Adrenal gland (tissue), 12 donors: Measurements from ENCODE around the gene TRIM38. TPM values are rescaled to one million over a fixed set of nuclear protein-coding genes. Genes with fewer than 3 reads are reported as not detected.
A peak's percentile ranks its signal among the peaks of the same experiment; 100 is the strongest.

ENCODE experiments used
- DNase-seq, 7 donors: peaks; one replicate each; pipeline ENCODE4 v3.0.0-alpha.2; 2019 to 2020
- H3K27ac ChIP-seq, 5 donors: fragments of 200-600 bp; sonication (generic) in 4 of 5; 1 replicate in 3 of 5; 2 replicates in 2 of 5; pipeline versions ENCODE4 v1.5.1 to v1.8.0; 2016 to 2020; ENCODE audit warnings: mild to moderate bottlenecking in 1 of 5
- H3K27me3 ChIP-seq: fragments of 200-600 bp; 2 replicates; pipeline ENCODE4 v1.8.0; 2021
- H3K36me3 ChIP-seq, 2 donors: fragments of 200-600 bp; replicated peaks in 1 of 2; 1 replicate in 1 of 2; 2 replicates in 1 of 2; pipeline versions ENCODE4 v1.5.1 to v1.8.0; 2018 to 2022
- H3K4me1 ChIP-seq, 2 donors: fragments of 200-600 bp; replicated peaks in 1 of 2; 1 replicate in 1 of 2; 2 replicates in 1 of 2; pipeline versions ENCODE4 v1.5.1 to v1.8.0; 2018 to 2021
- H3K4me3 ChIP-seq, 4 donors: fragments of 200-600 bp; sonication (generic) in 3 of 4; one replicate each; pipeline ENCODE4 v1.5.1; 2016 to 2018
- H3K9me3 ChIP-seq, 3 donors: fragments of 200-600 bp; sonication (generic) in 1 of 3; replicated peaks in 1 of 3; 1 replicate in 2 of 3; 2 replicates in 1 of 3; pipeline versions ENCODE4 v1.5.1 to v1.8.0; 2016 to 2021
- CTCF ChIP-seq, 6 experiments: fragments of 450-650 bp in 4 of 6; fragments of 200-600 bp in 2 of 6; sonication (generic) in 1 of 6; IDR thresholded peaks; 1 replicate in 5 of 6; 2 replicates in 1 of 6; pipeline versions ENCODE4 v1.5.1 to v1.8.0; 2016 to 2021; ENCODE audit warnings: antibody characterized with exemption in 6 of 6, mild to moderate bottlenecking in 2 of 6, moderate library complexity in 1 of 6
- POLR2A ChIP-seq, 2 donors: fragments of 450-650 bp; IDR thresholded peaks; one replicate each; pipeline ENCODE4 v1.6.1; 2017; ENCODE audit warnings: antibody characterized with exemption in 2 of 2, mild to moderate bottlenecking in 2 of 2, moderate library complexity in 1 of 2
- WGBS, 4 donors: extraction: QIAGEN DNeasy Blood & Tissue Kit in 2 of 4; methylation state at CpG; one replicate each; pipeline versions ENCODE4 v1.1.5 to v1.1.7; 2013 to 2017; 5-methylcytosine and 5-hydroxymethylcytosine counted together
- intact Hi-C, 2 donors: fragments of 100-400 bp; cut with DNase I; formaldehyde crosslinking; loops; one replicate each; pipeline versions ENCODE4 v1.14.1 to v1.15.0; 2022 to 2023
- polyA plus RNA-seq, 3 donors: library from polyadenylated mRNA; stranded (reverse); fragments of 200-250 nt in 2 of 3; fragments of 350-450 nt in 1 of 3; fragmentation: Illumina TruSeq in 1 of 3; extraction: RNeasy Lipid Tissue Mini Kit (QIAGEN cat#74804) in 1 of 3; gene quantifications; one replicate each; pipeline ENCODE4 v1.2.3, GENCODE V29; 2013 to 2014
- total RNA-seq, 9 donors: library from RNA; depleted of rRNA in 4 of 9; stranded (reverse); fragments of >200 nt in 4 of 9; fragments of 120-200 nt in 1 of 9; fragmentation: NEBNext Ultra II Directional in 1 of 9; extraction: Animal tissue kit (Norgen Biotek cat#: 25700) in 1 of 9; gene quantifications; one replicate each; pipeline versions ENCODE4 v1.1.0 to v1.2.4, GENCODE V29; 2013 to 2023
- donor health status: healthy with polysubstance abuse.
- donor health status: Bipolar disorder and iron deficiency.
- donor health status: DM: yes; HTN: yes; CAD: no.
- donor health status: DM: no; HTN: no; CAD: no.
- donor health status: DM: no; HTN: no; CAD: no.
- donor health status: DM: yes; HTN: yes; CAD: no.

Gene TRIM38
- total and polyA plus RNA-seq, 12 donors, result 5.7 to 15.6 (median 9.8) TPM

- H3K9me3 ChIP-seq, result no peaks in the 10 kb centered on the region
- intact Hi-C loops, result no loop called here
- H3K36me3 ChIP-seq, result no peaks in the 10 kb centered on the region
- WGBS, 4 donors, result 64 to 73% (median 70%) methylated on average over 3 of the region's 3 CpGs
- H3K27ac ChIP-seq, result no peak overlapping the region
- H3K4me1 ChIP-seq, result peaks cover 11 to 32% of the 10 kb centered on the region in 2 donors
- no peak for DNase-seq
- H3K27me3 ChIP-seq, result no peaks in the 10 kb centered on the region
- no peak for TF ChIP-seq CTCF (IDR thresholded peaks at IDR 0.05)
- no peak for TF ChIP-seq POLR2A (IDR thresholded peaks at IDR 0.05)
- no peak overlapping the region for H3K4me3 ChIP-seq
These were observed 68.1 kb downstream of the TRIM38 start for GRCh38 chr6:26030716-26031115.

- DNase-seq, result no peak
- no peaks in the 10 kb centered on the region for H3K27me3 ChIP-seq
- peak overlapping the region in 1 of 4 donors; percentile 62 for H3K4me3 ChIP-seq
- intact Hi-C loops, result no loop called here
- no peaks in the 10 kb centered on the region for H3K9me3 ChIP-seq
- H3K36me3 ChIP-seq, result no peaks in the 10 kb centered on the region
- 34 to 46% (median 41%) methylated on average over 5 of the region's 5 CpGs for WGBS, 4 donors
- peaks cover 11 to 27% of the 10 kb centered on the region in 2 donors for H3K4me1 ChIP-seq
- peak overlapping the region; percentile 8 to 97 (median 94) for H3K27ac ChIP-seq
- TF ChIP-seq CTCF (IDR thresholded peaks at IDR 0.05) (no peak), POLR2A (IDR thresholded peaks at IDR 0.05) (no peak)
These were observed 68.6 kb downstream of the TRIM38 start for GRCh38 chr6:26031151-26031594.

GRCh38 chr6:26031595-26032339 is 69.2 kb downstream of the TRIM38 start:
- WGBS, 4 donors, result 1 to 6% (median 1%) methylated on average over 13 to 44 of the region's 44 CpGs

More at GRCh38 chr6:26031595-26032339, 69.2 kb downstream of the TRIM38 start:
- Histone ChIP-seq H3K36me3 (no peaks in the 10 kb centered on the region), H3K9me3 (no peaks in the 10 kb centered on the region), H3K4me1 (peaks cover 11 to 27% of the 10 kb centered on the region in 2 donors), H3K27me3 (no peaks in the 10 kb centered on the region), H3K4me3 (peak overlapping the region in 2 of 4 donors; percentile 61 to 62), H3K27ac (peak overlapping the region; percentile 93 to 97 (median 94))
- intact Hi-C loops, result no loop called here
- TF ChIP-seq POLR2A (IDR thresholded peaks at IDR 0.05), result peak; percentile 19 to 58
- TF ChIP-seq CTCF (IDR thresholded peaks at IDR 0.05), result no peak
- peak; percentile 87 to 96 (median 93) for DNase-seq
